ENCODE data around the gene OSM. TPM values are rescaled to one million over a fixed set of nuclear protein-coding genes. Genes with fewer than 3 reads are reported as not detected.

Gene OSM
- total RNA-seq = not detected in 2 replicates

DNA sequence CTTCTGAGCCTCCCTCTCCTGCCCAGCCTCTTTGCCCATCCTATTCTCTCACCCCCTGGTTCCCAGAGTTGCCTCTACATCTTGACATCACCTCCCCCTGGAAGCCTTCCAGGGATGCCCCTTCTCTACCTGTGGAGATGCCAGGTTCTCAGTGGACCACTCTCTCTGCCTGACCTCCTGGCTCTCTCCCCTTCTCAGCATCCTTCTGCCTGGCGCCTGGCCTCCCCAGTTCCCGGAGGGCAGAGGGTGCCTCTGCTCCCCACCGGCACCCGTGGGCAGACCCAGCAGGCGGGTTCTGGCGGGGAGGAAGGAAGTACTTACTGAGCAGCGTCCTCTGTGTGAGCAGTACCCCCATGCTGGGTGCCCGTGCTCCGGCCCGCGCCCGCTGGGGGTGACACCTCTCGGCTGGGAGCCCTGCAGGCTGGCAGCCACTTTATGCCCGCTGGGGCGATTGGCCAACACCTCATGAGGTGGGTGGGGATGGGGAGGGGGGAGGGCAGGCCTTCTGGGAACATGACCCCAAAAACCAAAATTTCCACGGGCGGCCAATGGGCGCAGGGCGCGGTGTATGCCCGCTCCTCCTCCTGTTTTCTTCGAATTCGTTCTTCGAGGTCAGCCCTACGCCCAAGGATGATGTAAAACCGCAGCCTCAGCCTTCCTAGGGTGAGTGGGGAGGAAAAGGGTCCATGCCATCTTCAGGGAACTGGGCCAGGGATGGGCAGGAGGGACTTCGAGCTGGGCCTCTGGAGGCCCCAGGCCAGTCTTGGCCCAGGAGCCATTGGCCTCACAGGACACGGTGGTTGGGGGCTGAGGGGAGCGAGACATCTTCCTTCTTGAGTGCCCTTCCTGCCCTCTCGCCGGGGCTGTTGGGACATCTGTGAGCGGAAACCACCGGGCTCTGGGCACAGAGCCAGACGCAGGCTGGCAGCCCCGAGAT is at the start of gene OSM:
OSM (minus strand) TSS at position 407 of the 937 bp plus-strand sequence; CDS start at position 355, 52 bp downstream.
- FAIRE-seq (no peak), DNase-seq (ENCODE audit: low read depth) (no peak)
- Histone ChIP-seq H3K36me3 (ENCODE audit: control insufficient read depth, insufficient read depth, low read length) (no peaks in the 10 kb centered on the region), H3K27me3 (ENCODE audit: control insufficient read depth, insufficient read depth, low read length) (peaks cover 2% of the 10 kb centered on the region), H3K4me3 (ENCODE audit: low read depth, low read length) (no peak within 1 kb of the TSS)
- TF ChIP-seq, protein P1, sequence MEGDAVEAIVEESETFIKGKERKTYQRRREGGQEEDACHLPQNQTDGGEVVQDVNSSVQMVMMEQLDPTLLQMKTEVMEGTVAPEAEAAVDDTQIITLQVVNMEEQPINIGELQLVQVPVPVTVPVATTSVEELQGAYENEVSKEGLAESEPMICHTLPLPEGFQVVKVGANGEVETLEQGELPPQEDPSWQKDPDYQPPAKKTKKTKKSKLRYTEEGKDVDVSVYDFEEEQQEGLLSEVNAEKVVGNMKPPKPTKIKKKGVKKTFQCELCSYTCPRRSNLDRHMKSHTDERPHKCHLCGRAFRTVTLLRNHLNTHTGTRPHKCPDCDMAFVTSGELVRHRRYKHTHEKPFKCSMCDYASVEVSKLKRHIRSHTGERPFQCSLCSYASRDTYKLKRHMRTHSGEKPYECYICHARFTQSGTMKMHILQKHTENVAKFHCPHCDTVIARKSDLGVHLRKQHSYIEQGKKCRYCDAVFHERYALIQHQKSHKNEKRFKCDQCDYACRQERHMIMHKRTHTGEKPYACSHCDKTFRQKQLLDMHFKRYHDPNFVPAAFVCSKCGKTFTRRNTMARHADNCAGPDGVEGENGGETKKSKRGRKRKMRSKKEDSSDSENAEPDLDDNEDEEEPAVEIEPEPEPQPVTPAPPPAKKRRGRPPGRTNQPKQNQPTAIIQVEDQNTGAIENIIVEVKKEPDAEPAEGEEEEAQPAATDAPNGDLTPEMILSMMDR (IDR thresholded peaks at IDR 0.05; ENCODE audit: insufficient read depth, low read length, severe bottlenecking) = no peak

DNA sequence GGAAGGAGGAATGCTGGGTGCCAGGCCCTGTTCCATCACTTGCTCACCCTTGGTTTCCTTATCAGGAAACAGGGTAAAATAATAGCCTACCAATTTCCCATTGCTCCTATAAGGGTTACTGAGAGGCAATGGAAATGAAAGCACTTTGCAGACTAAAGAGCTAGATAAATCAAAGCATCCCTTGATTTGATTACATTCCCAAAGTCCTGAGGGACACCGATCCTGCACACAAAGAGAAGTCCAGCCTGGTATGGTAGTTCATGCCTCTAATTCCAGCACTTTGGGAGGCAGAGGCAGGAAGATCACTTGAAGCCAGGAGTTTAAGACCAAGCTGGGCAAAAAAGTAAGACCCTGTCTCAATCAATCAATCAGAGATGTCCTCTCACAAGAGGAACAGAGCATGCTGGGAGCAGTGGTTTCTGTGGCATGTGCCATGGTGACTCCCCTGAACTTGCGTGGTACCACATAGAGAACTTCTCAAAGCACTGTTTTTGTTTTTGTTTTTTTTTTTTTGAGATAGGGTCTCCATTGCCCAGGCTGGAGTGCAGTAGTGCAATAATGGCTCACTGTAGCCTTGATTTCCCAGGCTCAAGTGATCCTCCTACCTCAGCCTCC is 49.4 kb upstream of the OSM start:
- TF ChIP-seq, protein P1 (IDR thresholded peaks at IDR 0.05; ENCODE audit: insufficient read depth, low read length, severe bottlenecking) = no peak
- Histone ChIP-seq H3K4me3 (ENCODE audit: low read depth, low read length) (no peak overlapping the region), H3K36me3 (ENCODE audit: control insufficient read depth, insufficient read depth, low read length) (peaks cover 1% of the 10 kb centered on the region), H3K27me3 (ENCODE audit: control insufficient read depth, insufficient read depth, low read length) (no peaks in the 10 kb centered on the region)
- FAIRE-seq = no peak
- no peak for DNase-seq (ENCODE audit: low read depth)

DNA sequence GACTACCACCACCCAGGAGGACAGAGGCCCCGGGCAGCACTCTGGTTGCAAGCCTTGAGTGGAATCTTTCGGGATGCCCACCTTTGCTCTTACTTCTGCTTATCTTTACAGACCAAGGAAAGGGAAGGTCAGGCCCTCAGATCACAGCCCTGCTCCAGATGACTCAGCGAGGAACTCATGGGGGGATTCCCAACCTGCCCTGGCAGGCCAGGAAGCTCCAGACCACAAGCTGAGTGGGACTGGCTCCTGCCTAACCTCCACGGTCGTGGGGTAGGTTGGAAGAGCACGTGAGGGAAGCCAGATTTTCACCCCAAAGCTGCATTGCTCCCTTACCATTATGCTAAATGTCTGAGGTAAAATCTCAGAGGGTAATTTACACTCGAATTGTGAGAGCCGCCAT is 48.3 kb upstream of the OSM start:
- no peak overlapping the region for H3K4me3 ChIP-seq (ENCODE audit: low read depth, low read length)
- TF ChIP-seq, protein P1 (IDR thresholded peaks at IDR 0.05; ENCODE audit: insufficient read depth, low read length, severe bottlenecking) = no peak
- H3K36me3 ChIP-seq (ENCODE audit: control insufficient read depth, insufficient read depth, low read length) = no peaks in the 10 kb centered on the region
- FAIRE-seq = no peak
- DNase-seq (ENCODE audit: low read depth) = peak; percentile 62
- H3K27me3 ChIP-seq (ENCODE audit: control insufficient read depth, insufficient read depth, low read length) = no peaks in the 10 kb centered on the region

DNA sequence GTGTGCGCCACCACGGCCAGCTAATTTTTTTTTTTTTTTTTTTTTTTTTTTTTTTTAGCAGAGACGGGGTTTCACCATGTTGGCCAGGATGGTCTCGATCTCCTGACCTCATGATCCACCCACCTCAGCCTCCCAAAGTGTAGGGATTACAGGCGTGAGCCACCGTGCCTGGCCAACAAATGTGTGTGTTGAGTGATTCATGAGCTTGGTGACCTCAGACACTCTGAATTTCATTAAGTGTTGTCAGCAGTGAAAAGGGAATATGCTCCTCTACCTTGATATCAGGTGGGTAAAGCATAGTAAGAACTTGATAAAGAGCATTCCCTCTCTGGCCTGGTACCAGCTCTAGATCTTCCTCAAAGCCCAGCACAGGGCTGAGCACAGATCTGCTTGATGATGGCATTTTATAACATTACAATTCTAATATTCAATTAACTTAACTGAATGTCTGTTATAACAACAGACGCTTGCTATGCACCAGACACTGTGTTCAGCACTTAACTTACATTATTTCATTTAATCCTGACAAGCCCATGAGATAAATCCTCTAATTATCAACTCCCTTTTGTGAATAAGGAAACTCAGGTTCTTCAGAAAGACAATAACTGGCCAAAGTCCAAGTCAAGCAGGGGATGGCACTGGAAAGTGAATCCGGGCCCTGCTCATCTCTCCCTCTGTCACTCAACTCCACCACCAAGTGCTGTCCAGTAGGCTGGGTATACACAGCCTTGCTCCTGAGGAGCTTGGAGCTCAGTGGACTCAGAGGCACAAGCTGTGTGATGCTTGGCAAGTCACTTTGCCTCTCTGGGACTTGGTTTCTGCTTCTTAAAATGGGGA is 47.1 kb upstream of the OSM start:
- Histone ChIP-seq H3K36me3 (ENCODE audit: control insufficient read depth, insufficient read depth, low read length) (no peaks in the 10 kb centered on the region), H3K27me3 (ENCODE audit: control insufficient read depth, insufficient read depth, low read length) (no peaks in the 10 kb centered on the region), H3K4me3 (ENCODE audit: low read depth, low read length) (no peak overlapping the region)
- DNase-seq (ENCODE audit: low read depth) (peak; percentile 50), FAIRE-seq (no peak)
- TF ChIP-seq, protein P1 (IDR thresholded peaks at IDR 0.05; ENCODE audit: insufficient read depth, low read length, severe bottlenecking) = no peak

DNA sequence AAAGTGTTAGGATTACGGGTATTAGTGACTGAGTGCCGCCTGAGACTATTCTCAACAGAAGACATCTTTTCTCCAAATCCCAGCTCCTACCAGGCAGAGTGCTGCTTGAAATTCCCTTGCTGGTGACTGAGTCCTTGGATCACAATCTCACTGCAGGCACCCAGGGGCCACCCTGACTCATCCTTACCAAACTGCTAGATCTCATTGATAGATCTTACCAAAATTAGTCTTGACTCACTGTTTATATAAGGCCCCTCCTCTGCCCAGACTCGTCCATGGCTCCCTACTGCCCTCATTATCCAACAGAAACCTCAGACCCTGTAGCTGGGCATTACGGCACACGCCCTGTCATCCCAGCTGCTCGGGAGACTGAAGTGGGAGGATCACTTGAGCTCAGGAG is 45.4 kb upstream of the OSM start:
- FAIRE-seq (no peak), DNase-seq (ENCODE audit: low read depth) (peak; percentile 97)
- TF ChIP-seq, protein P1 (IDR thresholded peaks at IDR 0.05; ENCODE audit: insufficient read depth, low read length, severe bottlenecking) = no peak
- no peaks in the 10 kb centered on the region for H3K36me3 ChIP-seq (ENCODE audit: control insufficient read depth, insufficient read depth, low read length)
- H3K27me3 ChIP-seq (ENCODE audit: control insufficient read depth, insufficient read depth, low read length) = no peaks in the 10 kb centered on the region
- no peak overlapping the region for H3K4me3 ChIP-seq (ENCODE audit: low read depth, low read length)

Data from bronchial epithelial cell (primary cell).